Prostate gland (tissue), 2 donors: ENCODE data around the gene FER.

Source experiments
- CTCF ChIP-seq, 4 experiments: fragments of 200-600 bp in 2 of 4; fragments of 450-650 bp in 2 of 4; sonication (generic) in 2 of 4; IDR thresholded peaks; 1 replicate in 3 of 4; 2 replicates in 1 of 4; pipeline ENCODE4 v1.5.1; 2016 to 2019; ENCODE audit warnings: antibody characterized with exemption in 4 of 4, mild to moderate bottlenecking in 2 of 4, moderate library complexity in 2 of 4
- POLR2A ChIP-seq: fragments of 450-650 bp; IDR thresholded peaks from one replicate; pipeline ENCODE4 v1.6.1; 2016; ENCODE audit warnings: antibody characterized with exemption, mild to moderate bottlenecking

DNA sequence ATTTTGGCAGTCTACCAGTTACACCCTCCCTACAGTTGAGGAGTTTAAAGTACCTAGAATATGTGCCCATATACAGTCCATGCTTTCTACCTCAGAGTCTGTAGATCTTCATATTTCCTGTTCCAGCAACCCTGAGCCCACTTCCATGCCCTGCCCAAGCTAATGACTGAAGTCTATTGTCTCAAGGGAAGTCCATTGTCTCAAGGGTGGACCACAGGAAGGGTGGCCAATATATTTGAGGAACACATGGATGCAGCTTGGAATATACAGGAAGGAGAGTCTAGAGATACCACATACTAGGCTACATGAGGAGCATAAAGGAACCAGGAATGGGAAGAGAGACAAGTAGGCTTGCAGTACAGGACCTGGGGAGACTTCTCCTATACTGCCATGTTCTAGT lies 274.4 kb downstream of the FER start:
- TF ChIP-seq CTCF (IDR thresholded peaks at IDR 0.05) (no peak), POLR2A (no peak)
